ENCODE measurements around the gene SDF2L1. TPM values are rescaled to one million over a fixed set of nuclear protein-coding genes. Genes with fewer than 3 reads are reported as not detected.
"Not testable (repeated sequence)": the region's sequence is repeated elsewhere in the genome, so short reads cannot be mapped to it uniquely, and the experiment has no call there.

Gene SDF2L1
- total and polyA plus RNA-seq, 2 donors from 2014 or later, result 56.1 to 79.6 TPM

- no peaks in the 10 kb centered on the region for H3K9me3 ChIP-seq (ENCODE audit: control insufficient read depth in 2 of 3, insufficient read depth in 1 of 3, low read length in 3 of 3)
- no peaks in the 10 kb centered on the region for H3K4me1 ChIP-seq (ENCODE audit: control insufficient read depth in 2 of 3, insufficient read depth in 2 of 3, low read depth in 1 of 3, low read length in 3 of 3)
- no peak overlapping the region for H3K27ac ChIP-seq (ENCODE audit: low read depth in 2 of 2, low read length in 2 of 2)
- no peak for TF ChIP-seq CTCF (IDR thresholded peaks at IDR 0.05; ENCODE audit: borderline replicate concordance, extremely low read depth, insufficient read depth)
- DNase-seq (no peak), FAIRE-seq (no peak)
- H3K27me3 ChIP-seq (ENCODE audit: control insufficient read depth, insufficient read depth, low read length), result no peaks in the 10 kb centered on the region
- no peak overlapping the region for H3K4me3 ChIP-seq (ENCODE audit: low read length in 3 of 3)
- H3K9ac ChIP-seq (ENCODE audit: low read length in 3 of 3), result no peak overlapping the region
- H3K36me3 ChIP-seq (ENCODE audit: control insufficient read depth in 2 of 3, insufficient read depth in 3 of 3, low read length in 3 of 3), result peaks cover 0 to 5% (median 2%) of the 10 kb centered on the region in 3 donors
- intact Hi-C loops (cut with DNase I), result no loop called here
Measured at GRCh38 chr22:21605887-21606564, 36.1 kb upstream of the SDF2L1 start.

- Histone ChIP-seq H3K27me3 (ENCODE audit: control insufficient read depth, insufficient read depth, low read length) (no peaks in the 10 kb centered on the region), H3K9me3 (ENCODE audit: control insufficient read depth in 2 of 3, insufficient read depth in 1 of 3, low read length in 3 of 3) (no peaks in the 10 kb centered on the region), H3K36me3 (ENCODE audit: control insufficient read depth in 2 of 3, insufficient read depth in 3 of 3, low read length in 3 of 3) (peaks cover 0 to 12% (median 8%) of the 10 kb centered on the region in 3 donors), H3K4me1 (ENCODE audit: control insufficient read depth in 2 of 3, insufficient read depth in 2 of 3, low read depth in 1 of 3, low read length in 3 of 3) (no peaks in the 10 kb centered on the region), H3K9ac (ENCODE audit: low read length in 3 of 3) (no peak overlapping the region), H3K4me3 (ENCODE audit: low read length in 3 of 3) (no peak overlapping the region), H3K27ac (ENCODE audit: low read depth in 2 of 2, low read length in 2 of 2) (no peak overlapping the region)
- intact Hi-C loops (cut with DNase I), result no loop called here
- TF ChIP-seq CTCF (IDR thresholded peaks at IDR 0.05; ENCODE audit: borderline replicate concordance, extremely low read depth, insufficient read depth), result no peak
- FAIRE-seq, result no peak
- DNase-seq, result no peak
Measured at GRCh38 chr22:21606775-21607174, 35.3 kb upstream of the SDF2L1 start.

GRCh38 chr22:21609556-21610157 lies 32.4 kb upstream of the SDF2L1 start:
- H3K9ac ChIP-seq (ENCODE audit: low read length in 3 of 3); intact Hi-C loops (cut with DNase I); H3K27me3 ChIP-seq (ENCODE audit: control insufficient read depth, insufficient read depth, low read length); H3K4me3 ChIP-seq (ENCODE audit: low read length in 3 of 3); DNase-seq; H3K27ac ChIP-seq (ENCODE audit: low read depth in 2 of 2, low read length in 2 of 2); H3K4me1 ChIP-seq (ENCODE audit: control insufficient read depth in 2 of 3, insufficient read depth in 2 of 3, low read depth in 1 of 3, low read length in 3 of 3); H3K9me3 ChIP-seq (ENCODE audit: control insufficient read depth in 2 of 3, insufficient read depth in 1 of 3, low read length in 3 of 3); FAIRE-seq: not testable (repeated sequence)
- H3K36me3 ChIP-seq (ENCODE audit: control insufficient read depth in 2 of 3, insufficient read depth in 3 of 3, low read length in 3 of 3), result peaks cover 0 to 22% (median 11%) of the 10 kb centered on the region in 3 donors

- Histone ChIP-seq H3K27ac (ENCODE audit: low read depth in 2 of 2, low read length in 2 of 2) (no peak overlapping the region), H3K36me3 (ENCODE audit: control insufficient read depth in 2 of 3, insufficient read depth in 3 of 3, low read length in 3 of 3) (peaks cover 0 to 22% (median 11%) of the 10 kb centered on the region in 3 donors), H3K27me3 (ENCODE audit: control insufficient read depth, insufficient read depth, low read length) (no peaks in the 10 kb centered on the region), H3K4me1 (ENCODE audit: control insufficient read depth in 2 of 3, insufficient read depth in 2 of 3, low read depth in 1 of 3, low read length in 3 of 3) (peaks cover 0 to 2% (median 0%) of the 10 kb centered on the region in 3 donors), H3K9ac (ENCODE audit: low read length in 3 of 3) (no peak overlapping the region), H3K9me3 (ENCODE audit: control insufficient read depth in 2 of 3, insufficient read depth in 1 of 3, low read length in 3 of 3) (no peaks in the 10 kb centered on the region), H3K4me3 (ENCODE audit: low read length in 3 of 3) (no peak overlapping the region)
- no peak for FAIRE-seq
- TF ChIP-seq CTCF (IDR thresholded peaks at IDR 0.05; ENCODE audit: borderline replicate concordance, extremely low read depth, insufficient read depth), result no peak
- intact Hi-C loops (cut with DNase I), result no loop called here
- DNase-seq, result no peak
Measured at GRCh38 chr22:21611210-21611977, 30.7 kb upstream of the SDF2L1 start.
